GM19468 (cell line): ENCODE measurements around the gene CNOT6.
A peak's percentile ranks its signal among the peaks of the same experiment; 100 is the strongest.
"Not testable (repeated sequence)": the region's sequence is repeated elsewhere in the genome, so short reads cannot be mapped to it uniquely, and the experiment has no call there.

Source experiments
- ATAC-seq: cut with Tn5 transposase; IDR thresholded peaks from one replicate; pipeline ENCODE4 v1.9.1; 2021; ENCODE audit warnings: mild to moderate bottlenecking, moderate library complexity, moderate number of reproducible peaks; ENCODE audit not compliant: unreplicated experiment; ENCODE audit errors: extremely low read depth

Gene CNOT6

DNA sequence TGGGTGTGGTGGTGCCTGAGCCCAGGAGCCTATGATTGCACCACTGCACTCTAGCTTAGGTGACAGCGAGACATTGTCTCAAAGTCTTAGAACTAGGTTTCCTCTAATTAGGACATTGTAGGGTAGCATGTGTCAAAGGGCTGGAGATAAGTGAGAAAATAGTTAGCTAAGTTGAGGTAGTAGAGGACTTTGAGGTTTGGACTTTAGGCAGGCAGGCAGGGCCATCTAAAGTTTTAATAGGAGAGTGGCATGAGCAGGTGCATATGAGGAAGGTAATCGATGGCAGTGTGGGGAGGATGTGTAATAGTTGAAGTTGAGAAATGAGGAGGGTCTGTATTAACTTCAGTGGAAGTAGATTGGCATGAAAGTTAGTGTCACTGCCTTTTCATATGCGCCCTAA is 21.1 kb downstream of the CNOT6 start:
- ATAC-seq, result no peak

DNA sequence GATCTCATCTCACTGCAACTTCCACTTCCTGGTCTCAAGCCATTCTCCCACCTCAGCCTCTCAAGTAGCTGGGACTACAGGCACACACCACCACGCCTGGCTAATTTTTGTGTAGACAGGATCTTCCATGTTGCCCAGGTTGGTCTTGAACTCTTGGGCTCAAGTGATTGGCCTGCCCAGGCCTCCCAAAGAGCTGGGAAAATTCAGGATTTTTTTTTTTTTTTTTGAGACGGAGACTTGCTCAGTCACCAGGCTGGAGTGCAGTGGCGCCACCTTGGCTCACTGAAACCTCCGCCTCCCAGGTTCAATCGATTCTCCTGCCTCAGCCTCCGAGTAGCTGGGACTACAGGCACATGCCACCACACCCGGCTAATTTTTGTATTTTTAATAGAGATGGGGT is 21.8 kb downstream of the CNOT6 start:
- not testable (repeated sequence) for ATAC-seq

DNA sequence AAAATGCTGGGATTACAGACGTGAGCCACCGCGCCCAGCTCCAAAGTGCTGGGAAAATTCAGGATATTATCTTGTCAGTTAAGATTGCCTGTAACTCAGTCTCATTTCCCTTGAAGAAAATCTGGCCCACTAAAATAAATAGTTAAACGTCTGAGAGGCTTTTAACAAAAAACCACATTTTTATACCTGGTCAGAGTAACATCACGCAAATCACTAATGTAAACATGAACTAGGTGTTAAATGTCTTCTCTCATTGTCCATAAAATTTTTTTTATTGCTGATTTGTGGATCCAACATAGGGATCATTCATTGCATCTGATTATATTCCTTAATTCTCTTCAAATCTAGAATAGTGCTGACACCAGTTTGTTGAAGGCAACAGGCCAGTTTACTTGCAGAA is 22.3 kb downstream of the CNOT6 start:
- no peak for ATAC-seq

DNA sequence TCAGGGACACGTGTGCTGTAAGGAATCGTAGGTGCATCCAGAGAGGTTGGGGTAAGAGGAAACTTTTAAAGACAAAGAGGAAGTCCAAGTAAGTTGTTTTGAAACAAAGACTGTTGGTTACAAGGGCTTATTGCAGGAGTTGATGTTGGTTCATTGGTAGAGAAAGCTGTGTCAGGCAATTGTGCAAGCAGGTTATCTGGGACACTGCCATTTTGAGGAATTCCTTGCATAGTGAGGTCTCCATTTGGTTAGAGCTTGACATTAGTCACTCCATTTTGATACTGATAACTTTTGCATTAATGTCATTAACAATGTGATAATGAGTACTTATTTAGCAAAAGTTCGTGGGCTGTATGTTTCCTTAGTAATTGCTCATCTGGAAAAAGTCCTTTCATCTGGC is 24.9 kb downstream of the CNOT6 start:
- no peak for ATAC-seq

DNA sequence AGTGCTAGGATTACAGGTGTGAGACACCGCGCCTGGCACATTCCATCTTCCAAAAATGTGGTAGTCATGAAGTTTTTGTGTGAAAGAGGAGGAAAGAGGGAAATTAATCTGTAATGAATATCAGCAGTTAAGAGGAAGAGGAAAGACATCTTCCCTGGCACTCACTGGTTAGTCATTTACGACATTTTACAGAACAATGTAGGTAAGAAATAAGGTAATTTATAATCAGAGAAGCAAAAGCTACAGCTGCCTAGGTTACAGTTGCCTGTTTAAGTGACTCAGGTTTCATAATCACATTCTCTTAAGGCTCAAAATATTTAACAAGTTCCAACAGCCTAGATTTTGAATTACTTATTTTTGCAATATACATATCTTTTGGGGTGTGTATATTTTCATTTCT is 26.9 kb downstream of the CNOT6 start:
- no peak for ATAC-seq

DNA sequence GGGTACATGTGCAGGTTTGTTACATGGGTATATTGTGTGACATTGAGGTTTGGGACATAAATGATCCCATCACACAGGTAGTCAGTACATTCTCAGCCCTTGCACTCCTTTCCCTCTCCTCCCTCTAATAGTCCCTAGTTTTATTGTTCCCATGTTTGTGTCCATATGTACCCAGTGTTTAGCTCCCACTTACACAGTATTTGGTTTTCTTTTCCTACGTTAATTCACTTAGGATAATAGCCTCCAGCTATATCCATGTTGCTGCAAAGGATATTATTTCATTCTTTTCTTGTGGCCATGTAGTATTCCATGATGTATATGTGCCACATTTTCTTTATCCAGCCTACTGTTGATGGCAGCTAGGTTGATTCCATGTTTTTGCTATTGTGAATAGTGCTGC is 27.4 kb downstream of the CNOT6 start:
- no peak for ATAC-seq

DNA sequence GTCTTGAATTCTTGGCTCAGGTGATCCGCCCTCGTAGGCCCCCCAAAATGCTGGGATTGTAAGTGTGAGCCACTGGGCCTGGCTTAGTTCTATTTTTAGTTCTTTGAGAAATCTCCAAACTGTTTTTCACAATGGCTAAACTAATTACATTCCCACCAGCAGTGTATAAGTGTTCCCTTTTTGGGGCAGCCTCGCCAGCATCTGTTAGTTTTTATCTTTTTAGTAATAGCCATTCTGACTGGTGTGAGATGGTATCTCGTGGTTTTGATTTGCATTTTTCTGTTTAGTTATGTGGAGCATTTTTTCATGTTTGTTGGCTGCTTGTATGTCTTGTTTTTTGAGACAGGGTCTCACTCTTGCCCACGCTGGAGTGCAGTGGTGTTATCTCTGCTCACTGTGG is 28.2 kb downstream of the CNOT6 start:
- no peak for ATAC-seq

DNA sequence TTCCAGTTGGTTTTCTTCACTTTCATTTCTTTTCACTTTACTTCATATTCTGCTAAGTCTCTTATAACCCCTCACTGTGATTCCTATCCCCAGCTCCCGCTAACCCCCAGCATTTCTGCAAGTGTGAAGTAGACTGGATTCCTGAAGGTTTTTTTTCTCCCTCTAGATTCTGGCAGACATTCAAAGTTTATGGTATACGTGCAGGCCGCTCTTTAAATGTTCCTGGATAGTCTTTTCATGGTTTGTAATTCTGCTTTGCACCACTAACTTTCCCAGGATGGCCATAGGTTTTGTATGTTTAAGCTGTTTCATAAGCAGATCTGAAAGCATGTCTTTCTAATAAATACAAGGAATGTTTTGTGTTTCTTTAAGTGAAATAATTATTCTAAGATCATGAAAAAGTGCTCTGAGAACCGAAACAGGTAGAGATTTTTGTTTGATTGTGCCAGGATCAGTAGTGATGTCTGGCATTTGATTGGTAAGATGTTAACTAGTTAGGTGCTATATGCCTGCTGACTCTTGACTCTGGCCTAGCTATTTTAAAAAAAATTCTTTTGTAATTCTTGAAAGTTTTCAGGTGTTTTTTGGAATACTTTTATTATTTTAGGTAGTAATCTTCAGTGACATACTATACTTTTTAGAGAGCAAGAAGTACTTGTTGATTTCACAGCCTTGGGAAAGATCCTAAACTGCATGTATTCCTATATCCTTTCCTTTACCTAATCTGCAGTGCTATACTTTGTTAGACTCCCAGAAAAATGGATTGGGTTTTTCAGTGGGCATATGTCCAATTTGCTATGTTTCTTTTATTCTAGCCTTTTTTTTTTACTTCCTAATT is 29.7 kb downstream of the CNOT6 start:
- ATAC-seq, result no peak

DNA sequence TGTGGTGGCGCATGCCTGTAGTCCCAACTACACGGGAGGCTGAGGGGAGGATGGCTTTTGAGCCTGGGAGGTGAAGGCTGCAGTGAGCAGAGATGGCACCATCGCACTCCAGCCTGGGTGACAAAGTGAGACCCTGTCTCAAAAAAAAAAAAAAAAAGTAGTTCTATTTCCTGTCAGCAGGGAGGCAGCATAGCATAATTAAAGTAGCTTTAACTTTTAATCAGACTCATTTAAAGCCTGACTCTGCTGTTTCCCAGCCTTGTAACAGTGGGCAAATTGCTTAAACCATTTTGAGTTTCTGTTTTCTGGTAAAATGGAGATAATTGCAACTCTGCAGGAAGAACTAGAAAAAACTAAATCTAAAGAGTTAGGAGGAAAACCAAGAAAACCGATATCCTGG is 31.2 kb downstream of the CNOT6 start:
- no peak for ATAC-seq

DNA sequence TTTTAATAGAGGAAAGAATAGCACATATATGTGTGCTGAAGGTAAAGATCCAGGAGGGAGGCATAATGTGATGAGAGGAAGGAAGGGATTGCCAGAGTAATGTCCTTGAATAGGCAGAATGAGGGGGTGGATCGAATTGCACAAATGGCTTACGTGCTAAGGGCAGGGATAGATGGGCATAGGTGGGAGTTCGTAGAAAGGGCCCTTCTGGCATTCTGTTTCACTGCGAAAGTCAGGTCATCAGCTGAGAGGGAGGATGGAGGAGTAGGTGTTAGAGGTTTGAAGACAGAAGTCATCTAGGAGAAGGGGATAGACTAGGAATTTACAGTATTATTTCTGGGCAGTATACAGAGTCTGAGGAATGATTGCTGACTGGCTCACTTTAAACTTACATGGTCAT is 32.1 kb downstream of the CNOT6 start:
- ATAC-seq, result no peak

DNA sequence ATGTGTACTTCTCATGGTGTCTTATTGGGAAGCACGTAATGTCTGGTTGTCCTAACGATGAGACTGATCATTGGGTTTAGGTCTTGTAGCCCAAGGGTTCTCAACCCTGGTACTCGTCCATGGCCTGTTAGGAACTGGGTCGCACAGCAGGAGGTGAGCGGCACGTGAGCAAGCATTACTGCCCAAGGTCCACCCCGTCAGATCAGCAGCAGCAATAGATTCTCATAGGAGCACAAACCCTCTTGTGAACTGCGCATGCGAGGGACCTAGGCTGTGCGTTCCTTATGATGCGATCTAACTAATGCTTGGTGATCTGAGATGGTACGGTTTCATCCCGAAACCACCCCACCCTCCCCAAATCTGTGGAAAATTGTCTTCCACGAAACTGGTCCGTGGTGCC is 33.5 kb downstream of the CNOT6 start:
- no peak for ATAC-seq

DNA sequence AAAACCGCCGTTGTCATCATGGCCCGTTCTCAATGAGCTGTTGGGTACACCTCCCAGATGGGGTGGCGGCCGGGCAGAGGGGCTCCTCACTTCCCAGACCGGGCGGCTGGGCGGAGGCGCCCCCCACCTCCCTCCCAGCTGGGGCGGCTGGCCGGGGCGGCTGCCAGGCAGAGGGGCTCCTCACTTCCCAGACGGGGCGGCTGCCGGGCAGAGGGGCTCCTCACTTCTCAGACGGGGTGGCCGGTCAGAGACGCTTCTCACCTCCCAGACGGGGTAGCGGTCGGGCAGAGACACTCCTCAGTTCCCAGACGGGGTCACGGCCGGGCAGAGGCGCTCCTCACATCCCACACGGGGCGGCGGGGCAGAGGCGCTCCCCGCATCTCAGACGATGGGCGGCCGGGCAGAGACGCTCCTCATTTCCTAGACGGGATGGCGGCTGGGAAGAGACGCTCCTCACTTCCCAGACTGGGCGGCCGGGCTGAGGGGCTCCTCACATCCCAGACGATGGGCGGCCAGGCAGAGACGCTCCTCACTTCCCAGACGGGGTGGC is 36.9 kb downstream of the CNOT6 start:
- not testable (repeated sequence) for ATAC-seq

DNA sequence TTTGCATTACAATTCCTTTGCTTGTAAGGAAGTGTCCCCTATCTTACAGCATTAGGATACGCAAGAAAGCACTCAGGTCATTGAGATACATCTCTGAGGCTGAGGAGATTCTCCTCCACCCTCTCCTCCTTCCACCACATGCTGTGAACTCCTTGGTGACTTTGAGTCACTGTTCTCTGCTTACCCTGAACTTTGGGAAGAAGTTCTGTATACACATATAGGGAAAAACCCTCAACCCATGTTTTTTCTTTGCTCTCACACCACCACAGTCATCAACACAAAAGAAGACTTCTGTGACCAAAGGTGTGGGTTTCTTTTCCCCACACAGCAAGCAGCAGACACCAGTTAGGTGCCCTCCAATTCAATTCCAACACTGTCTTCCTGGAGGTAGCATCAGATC is 38.1 kb downstream of the CNOT6 start:
- ATAC-seq, result no peak

DNA sequence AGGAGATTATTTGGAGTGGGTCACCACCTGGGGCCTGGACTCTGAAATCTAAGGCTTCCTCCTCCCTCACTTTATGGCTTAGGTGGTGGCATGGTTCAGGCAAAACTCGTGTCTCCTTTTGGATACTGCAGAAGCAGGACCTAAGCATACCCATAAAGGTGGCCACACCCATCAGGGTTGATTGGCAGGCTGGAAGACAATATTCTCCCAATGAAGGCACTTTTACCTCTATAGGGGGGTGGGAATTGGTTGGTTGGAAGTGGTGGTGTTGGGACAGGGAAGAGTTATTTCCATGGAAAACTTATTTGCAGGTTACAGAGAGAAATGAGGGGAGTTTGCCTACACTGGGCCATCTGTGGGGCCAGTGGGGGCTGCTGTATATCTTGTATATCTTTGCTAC is 39.7 kb downstream of the CNOT6 start:
- ATAC-seq, result no peak

DNA sequence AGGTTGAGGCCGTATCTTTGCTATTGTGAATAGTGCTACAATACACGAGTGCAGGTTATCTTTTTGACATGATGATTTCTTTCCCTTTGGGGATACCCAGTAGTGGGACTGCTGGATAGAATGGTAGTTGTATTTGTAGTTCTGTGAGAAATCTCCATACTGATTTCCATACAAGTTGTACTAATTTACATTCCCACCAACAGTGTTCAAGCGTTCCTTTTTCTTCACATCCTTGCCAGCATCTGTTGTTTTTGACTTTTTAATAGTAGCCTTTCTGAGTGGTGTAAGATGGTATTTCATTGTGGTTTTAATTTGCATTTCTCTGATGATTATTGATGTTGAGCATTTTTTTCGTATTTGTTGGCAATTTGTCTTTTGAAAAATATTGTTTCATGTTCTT is 41.4 kb downstream of the CNOT6 start:
- ATAC-seq, result no peak

DNA sequence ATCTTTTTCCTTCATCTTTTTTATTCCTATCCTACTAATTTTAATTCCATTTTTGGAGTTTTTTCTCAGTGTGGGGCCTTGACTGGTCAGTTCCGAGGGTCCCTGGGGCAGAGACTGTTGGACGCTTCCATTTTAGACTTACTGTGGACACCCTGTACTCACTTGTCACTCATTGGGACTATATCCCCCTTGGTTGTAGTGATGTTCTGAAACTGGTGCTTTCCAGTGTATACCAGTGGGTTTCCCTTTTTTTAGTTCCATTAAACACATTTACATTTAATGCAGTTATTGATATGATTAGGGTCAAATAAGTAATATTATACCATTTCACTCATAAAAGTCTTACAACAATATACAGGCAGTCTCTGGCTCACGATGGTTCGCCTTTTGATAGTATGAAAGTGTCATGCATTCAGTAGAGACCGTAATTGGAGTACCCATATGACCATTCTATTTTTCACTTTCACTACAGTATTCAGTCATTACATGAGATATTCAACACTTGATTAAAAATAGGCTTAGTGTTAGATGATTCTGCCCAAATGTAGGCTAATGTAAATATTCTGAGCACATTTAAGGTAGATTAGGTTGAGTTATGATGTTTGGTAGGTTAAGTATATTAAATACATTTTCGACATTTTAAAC is 46.0 kb downstream of the CNOT6 start:
- peak; percentile 51 for ATAC-seq

DNA sequence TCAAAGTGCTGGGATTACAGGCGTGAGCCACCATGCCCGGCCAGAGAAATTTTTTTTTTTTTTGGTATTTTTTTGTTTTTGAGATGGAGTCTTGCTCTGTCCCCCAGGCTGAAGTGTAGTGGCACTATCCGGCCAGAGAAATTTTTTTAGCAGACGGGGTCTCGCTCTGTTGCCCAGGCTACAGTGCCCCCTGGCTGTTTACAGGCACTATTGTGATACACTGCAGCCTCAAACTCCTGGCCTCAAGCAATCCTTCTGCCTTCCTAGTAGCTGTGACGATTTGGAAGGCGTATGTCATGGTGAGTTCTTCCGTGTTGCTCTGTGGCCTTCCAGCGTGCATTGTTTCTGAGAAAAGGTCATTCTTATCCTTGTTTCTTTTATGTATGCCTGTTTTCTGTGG is 47.5 kb downstream of the CNOT6 start:
- ATAC-seq, result no peak

DNA sequence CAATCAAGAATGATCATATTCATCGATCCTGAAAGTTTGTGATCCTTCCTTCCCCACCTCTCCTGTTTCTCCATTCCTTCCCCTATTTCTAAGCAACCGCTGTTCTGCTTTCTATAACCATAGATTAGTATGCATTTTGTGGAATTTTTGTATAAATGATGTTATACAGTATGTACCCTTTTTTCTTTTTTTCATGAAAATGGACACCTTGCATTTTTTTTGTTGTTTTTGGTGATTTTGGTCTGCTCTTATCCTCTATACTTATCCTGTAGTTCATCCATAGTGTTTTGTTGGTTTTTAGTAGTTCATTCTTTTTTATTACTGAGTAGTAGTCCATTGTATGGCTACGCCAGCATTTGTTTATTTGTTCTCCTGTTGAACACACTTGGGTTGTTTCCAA is 51.1 kb downstream of the CNOT6 start:
- no peak for ATAC-seq

DNA sequence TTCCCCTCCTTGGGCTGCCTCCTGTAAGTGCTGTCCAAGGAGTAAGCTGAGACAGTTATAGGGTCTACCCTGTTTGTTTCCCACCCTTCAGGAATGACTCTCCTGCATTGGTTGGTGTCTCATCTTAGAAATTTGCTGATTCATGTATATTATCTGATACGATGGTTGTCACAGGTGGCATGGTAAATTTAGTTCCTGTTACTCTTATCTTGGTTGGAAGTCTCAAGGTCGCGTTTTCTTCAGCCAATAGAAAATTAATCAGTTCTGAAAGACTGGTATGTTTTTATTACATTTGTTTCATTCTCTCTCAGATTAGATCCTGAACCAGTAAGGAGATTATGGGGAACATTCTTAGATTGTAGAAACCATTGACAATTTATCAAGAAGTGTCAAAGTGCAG is 54.4 kb downstream of the CNOT6 start:
- ATAC-seq, result no peak

DNA sequence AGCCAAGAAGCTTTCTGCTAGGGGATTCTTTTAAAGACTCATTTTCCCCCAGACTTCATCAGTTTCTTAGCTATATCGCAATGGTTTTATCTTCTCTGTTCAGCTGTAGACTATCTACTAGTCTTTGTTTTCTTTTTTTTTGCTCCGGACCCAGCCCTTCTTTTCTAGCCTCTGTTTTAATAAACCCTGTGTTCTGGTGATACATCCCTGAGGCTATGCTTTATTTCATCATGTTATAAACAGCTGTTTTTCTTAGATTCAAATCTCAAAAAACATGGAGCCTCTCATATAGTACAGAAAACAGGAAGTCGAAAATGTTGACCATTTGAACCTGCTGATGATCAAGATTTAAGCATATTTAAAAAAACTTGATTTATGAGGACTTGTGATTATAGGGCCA is 59.4 kb downstream of the CNOT6 start:
- ATAC-seq, result no peak

DNA sequence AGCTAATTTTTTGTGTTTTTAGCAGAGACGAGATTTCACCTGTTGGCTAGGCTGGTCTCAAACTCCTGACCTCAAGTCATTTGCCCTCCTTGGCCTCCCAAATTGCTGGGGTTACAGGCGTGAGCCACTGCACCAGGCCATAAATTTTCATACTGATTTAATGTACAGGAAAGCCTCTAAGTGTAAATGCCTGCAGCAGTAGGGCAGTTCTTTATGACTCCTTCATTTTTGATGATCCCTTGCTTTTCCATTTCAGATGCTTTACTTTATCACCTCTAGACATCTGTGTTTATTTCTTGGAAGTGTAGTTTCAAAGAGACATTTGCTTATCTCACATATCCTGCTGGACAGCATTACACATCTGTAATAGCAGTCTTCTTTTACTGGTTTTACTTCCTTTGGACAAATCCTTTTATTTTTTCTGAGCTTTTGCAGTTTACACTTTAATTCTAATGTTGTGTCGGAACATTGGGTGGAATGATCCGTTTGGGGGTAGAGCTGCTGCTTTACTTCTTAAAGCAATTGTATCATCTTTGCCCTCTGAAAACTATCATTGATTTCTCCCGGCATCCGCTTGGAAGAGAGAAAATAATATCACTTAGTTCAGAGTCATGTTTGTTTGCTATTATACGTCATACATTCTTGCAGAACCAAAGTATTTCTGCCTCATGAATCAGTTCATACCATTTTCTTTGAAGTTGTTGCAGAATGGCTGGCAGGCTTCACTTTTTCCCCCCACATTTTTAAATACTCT is 61.2 kb downstream of the CNOT6 start:
- ATAC-seq, result no peak
